Caki2 (cell line): ENCODE measurements around the gene BTBD9. TPM values are rescaled to one million over a fixed set of nuclear protein-coding genes. Genes with fewer than 3 reads are reported as not detected.

Source experiments
- DNase-seq: peaks from one replicate; pipeline ENCODE4 v3.0.0-alpha.2; 2015; ENCODE audit warnings: low read depth
- in situ Hi-C: cut with HindIII; loops from 2 replicates; pipeline ENCODE4 v1.10.0; 2016; ENCODE audit warnings: low sequenced_read_pairs, low pct_unique_long_range_greater_than_20kb, mixed read lengths
- total RNA-seq: library from RNA; depleted of rRNA; stranded (reverse); fragments of >200 nt; shearing (Covaris generic); gene quantifications from 2 replicates; pipeline ENCODE4 v1.2.3, GENCODE V29; 2014; ENCODE audit warnings: low replicate concordance

The BTBD9 gene
- total RNA-seq, 1 experiment from 2014 or later, result 17.0 TPM

DNA sequence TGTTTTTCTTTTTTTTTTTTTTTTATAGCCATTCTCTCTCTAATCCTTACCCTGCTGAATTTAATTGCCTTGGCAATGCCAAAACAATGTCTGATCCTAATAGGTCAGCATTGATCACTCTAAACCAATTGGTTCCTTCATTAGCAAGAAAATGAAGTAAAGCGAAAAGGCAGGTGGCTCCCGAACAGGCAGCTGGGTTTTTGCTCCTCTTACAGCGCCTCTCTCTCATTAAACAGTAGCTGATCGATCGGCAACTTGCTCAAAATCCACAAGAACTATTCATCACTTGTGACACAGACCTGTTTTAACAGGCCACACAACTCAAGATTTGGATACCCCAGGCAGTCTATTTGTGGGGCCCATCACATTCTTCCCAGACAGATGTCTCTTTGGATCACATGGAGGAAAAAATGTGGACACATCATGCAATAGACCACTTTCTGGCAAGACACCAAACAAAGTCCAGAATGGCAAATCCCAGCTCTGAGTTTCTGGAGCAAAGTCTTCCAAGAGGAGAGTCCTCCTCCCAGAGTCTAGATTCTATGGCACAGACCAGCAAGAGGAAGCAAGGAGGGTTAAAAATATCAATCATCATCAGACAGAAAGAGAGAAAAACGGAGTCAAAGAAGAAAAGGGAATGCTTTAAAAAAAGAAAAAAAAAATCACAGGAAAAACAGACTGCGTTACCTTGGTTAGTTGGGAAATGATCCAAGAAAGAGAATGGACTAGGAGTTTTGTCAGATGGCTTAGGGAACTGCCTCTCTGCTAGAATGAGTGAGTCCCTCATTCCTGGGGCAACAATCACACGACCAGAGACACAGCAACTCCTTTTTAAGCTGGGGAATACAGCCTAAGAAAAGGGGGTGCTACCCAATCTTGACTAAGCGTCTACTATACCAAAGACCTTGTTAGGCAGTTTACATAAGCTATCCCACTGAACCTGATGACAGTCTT, 247.8 kb downstream of the BTBD9 start:
- in situ Hi-C loops, result no loop called here
- peak; percentile 34 for DNase-seq

GRCh38 chr6:38391206-38391605, 248.5 kb downstream of the BTBD9 start:
- in situ Hi-C loops, result no loop called here
- DNase-seq, result peak; percentile 74

- in situ Hi-C loops, result no loop called here
- no peak for DNase-seq
These were observed 249.9 kb downstream of the BTBD9 start for GRCh38 chr6:38389875-38390274.

DNA sequence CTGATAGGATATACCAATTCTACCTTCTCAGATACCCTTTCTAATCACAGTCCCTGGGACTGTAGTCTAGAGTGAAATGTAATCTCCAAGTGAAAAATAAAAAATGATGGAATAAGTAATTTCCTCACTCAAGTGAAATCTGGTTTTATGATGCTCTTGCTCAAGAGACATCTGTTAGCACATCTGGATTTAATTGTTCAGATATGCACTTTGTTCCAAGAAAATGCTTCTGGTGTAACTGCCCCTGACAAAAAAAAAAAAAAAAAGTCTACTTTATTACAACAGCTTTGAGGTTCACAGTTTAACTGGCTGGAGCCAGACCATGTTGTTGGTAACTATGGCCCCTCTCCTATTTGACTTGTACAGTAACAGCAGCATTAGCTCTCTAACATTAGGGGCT, 251.8 kb downstream of the BTBD9 start:
- DNase-seq, result no peak
- in situ Hi-C loops, result no loop called here

DNA sequence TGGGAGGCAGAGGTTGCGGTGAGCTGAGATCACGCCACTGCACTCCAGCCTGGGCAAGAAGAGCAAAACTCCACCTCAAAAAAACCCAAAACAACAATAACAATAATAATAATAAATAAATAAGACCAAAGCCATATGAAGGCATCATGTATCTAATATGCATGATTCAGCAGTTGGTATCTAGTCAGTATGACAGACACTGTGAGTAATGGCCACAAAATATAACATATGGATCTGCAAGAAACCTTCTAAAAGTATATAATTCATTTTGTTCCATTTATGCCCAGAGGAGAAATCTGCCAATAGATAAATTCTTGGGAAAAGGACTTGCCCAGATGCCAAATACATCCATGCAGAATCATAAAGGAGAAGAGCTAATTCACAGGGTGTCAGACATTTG, 252.3 kb downstream of the BTBD9 start:
- in situ Hi-C loops, result no loop called here
- DNase-seq, result no peak

- DNase-seq, result peak; percentile 44
- in situ Hi-C loops, result no loop called here
These were observed 260.9 kb downstream of the BTBD9 start for GRCh38 chr6:38378801-38379200.

DNA sequence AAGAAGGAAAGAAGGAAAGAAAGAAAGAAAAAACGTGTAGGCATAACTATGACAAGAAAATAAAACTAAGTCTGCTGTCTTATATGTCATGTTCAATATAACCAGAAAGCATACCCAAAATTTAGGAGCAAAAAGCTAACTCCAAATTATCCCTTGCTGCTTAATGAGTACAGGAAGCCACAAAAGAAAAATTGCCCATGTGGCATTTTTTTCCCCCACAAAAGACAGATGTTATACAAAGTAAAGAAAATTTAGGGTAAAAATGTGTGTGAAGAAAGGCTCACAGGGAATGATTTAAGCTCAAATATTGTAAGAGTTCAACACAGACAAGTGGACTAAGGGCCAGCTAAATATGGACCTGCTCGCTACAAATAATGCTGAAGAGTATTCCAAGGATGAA, 263.8 kb downstream of the BTBD9 start:
- in situ Hi-C loops, result no loop called here
- no peak for DNase-seq

GRCh38 chr6:38375341-38375740, 264.4 kb downstream of the BTBD9 start:
- DNase-seq, result no peak
- in situ Hi-C loops, result no loop called here

- in situ Hi-C loops, result no loop called here
- no peak for DNase-seq
These were observed 267.8 kb downstream of the BTBD9 start for GRCh38 chr6:38371881-38372280.

GRCh38 chr6:38370653-38371601, 268.8 kb downstream of the BTBD9 start:
- DNase-seq, result no peak
- in situ Hi-C loops, result no loop called here

DNA sequence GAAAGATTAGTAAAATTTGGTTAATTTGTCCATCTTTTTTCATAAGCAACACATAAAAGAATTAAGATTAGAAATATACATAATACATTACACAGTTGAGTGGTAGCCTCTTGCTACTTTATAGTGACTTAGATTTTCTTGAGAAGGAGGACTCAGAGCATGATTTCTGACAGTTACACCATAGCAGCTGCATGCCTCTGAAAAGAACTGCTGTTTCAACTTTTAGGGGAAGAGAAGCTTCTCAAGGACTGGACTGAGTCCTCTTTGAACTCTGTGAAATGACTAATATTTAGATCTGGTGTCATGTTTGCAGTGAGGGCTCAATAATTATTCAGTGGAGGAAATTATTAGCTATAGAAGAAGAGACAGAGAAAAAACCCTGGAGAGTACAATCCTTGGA, 272.5 kb downstream of the BTBD9 start:
- in situ Hi-C loops, result no loop called here
- DNase-seq, result no peak

- in situ Hi-C loops, result no loop called here
- no peak for DNase-seq
These were observed 273.5 kb downstream of the BTBD9 start for GRCh38 chr6:38366234-38366633.

DNA sequence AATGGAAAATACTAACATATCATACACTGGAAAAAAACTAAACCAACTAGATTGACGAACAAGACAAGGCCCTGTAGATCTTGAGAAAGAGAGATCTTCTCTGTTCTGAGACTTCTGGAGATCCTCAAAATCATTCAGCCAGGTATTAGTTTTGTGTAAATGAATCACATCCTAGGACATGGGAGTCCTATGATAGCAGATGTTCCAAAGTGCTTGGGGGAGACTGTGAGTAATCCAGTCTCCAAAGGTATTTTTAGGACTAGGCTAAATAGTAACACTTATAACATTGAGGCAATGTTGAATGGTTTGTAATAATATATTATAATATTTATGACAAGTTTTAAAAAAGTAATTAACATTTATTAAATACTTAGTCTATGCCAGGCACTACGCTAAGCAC, 275.0 kb downstream of the BTBD9 start:
- in situ Hi-C loops, result no loop called here
- DNase-seq, result no peak

- no peak for DNase-seq
- in situ Hi-C loops, result no loop called here
These were observed 275.6 kb downstream of the BTBD9 start for GRCh38 chr6:38364127-38364526.

DNA sequence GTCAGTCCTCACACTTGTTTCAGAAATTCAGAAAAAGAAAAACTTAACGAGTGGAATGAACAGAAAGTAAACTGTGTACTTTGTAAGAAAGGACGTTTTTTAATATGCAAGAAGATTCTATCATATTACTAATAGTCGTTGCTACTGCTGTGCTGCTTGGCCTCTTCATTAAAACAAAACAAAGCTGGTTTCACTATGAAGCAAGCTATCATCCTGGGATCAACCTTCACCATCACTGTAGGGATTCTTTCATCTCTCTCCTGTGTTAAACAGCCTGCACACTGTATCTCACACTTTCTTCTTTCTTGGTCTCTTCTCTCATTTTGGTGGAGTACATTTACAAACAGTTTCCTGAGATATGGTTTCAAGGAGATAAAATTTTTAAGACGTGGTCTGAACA, 284.2 kb downstream of the BTBD9 start:
- DNase-seq, result no peak
- in situ Hi-C loops, result no loop called here

DNA sequence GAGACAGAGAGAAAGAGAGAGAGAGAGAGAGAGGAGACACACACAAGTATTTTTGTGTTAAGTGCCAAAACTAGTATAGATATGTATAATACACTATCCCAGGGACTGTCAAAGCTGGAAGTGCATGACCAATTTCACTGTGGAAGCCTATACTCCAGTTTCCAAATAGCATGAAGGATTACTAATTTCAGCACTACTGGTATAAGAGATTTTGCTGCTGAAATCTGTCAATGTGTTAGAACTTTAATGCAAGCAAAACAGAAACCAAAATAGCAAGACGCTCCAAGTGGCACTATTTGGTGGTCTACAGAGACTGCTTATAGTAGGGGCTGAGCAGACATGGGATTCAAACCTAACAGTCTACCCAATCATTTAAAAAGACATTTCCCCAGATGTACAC, 284.8 kb downstream of the BTBD9 start:
- DNase-seq, result no peak
- in situ Hi-C loops, result no loop called here

GRCh38 chr6:38354037-38354381, 285.7 kb downstream of the BTBD9 start:
- in situ Hi-C loops, result no loop called here

DNA sequence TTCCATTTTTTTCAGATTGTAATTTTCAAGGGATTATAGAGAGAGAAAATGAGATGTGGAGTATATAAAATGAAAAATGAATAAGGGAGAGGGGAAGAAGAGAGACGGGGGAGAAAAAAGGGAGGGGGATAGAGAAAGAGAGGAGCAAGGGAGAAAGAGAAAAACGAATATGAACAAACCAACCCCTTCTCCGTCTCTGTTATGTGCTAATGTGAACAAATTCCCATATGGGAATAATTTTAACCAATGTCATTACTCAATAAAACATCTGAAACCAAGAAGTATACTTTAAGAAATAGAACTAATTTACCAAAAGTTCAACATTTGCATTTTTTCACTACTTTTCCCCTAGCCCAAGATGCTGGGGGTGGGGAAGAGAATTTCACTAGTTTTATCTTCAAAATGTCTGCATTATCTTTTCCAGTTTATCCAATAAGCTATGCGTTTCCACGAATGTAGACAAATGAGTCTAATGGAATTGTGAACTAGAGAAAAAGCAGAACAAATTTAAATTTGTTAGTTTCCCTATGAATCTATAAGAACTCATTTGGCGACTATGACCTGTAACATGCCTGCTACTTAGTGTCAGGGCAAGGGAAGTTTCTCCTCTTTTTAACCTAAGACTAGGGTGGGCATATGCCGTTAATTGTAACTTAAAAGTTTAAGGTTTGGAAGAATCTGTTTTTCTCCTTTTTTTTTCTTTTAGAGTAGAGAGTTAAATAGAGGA, 286.3 kb downstream of the BTBD9 start:
- DNase-seq, result no peak
- in situ Hi-C loops, result no loop called here

More at GRCh38 chr6:38354037-38354381, 285.7 kb downstream of the BTBD9 start:
- DNase-seq, result no peak

DNA sequence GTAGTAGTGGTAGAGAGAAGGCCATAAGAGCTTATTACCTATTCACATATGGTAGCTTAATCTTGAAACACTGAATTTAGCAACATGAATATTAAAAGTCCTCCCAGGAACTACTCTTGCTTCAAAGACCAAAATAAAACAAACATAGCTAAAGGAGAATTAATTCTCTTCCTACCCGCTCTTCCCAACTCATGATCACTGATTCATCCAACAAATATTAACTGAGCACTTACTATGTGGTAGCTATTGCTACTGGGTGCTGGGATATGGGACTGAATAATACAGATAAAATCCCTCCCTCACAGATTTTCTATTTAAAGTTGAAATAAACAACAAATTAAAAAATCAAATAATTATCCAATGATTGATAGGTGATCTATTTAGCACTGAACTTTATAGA, 287.1 kb downstream of the BTBD9 start:
- in situ Hi-C loops, result no loop called here
- no peak for DNase-seq
